Stimulated activated CD8-positive, alpha-beta memory T cell treated with anti-CD3 and anti-CD28 coated beads, Interleukin-15, amount 100 ng/mL, for 48 hours (primary cell): ENCODE measurements around the gene LSAMP.

Source experiments
- DNase-seq, 2 donors: peaks; one replicate each; pipeline ENCODE4 v3.0.0-alpha.2; 2020; ENCODE audit warnings: low read depth in 2 of 2

Gene LSAMP

DNA sequence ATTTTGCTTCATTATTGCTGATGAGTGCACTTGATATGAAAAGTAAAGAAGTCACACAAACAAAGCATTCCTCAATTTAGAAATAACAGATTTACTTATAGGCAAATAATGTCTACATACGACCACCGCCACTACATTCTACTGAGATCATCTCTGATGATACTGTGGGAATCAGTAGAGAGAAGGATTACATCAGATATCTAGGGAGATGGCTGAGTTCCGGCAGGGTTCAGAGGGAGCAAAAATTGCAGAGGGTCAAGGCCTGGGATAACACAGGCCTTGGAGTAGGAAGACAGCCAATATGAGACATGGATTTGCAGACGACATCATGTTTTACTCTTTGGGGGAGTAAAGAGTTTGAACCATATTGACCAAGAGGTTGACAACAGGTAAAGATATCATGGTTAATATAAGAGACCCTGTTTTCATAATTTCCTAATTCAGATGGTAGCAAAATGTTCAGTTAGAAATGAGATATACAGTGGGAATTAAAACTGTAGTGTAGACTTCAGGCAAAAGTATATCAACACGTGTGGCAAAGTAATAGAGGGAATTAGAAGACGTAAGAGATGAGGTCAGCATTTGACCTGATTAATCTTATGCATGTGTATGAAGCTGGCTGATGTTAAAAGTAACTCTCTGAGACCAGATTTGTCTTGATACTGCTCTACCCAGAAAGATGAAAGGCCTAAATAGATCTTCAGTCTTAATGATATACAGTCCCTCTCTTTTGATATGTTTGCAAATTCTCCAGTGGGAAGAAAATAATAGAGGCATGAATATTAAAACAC, 15.6 kb downstream of the LSAMP start:
- no peak for DNase-seq

DNA sequence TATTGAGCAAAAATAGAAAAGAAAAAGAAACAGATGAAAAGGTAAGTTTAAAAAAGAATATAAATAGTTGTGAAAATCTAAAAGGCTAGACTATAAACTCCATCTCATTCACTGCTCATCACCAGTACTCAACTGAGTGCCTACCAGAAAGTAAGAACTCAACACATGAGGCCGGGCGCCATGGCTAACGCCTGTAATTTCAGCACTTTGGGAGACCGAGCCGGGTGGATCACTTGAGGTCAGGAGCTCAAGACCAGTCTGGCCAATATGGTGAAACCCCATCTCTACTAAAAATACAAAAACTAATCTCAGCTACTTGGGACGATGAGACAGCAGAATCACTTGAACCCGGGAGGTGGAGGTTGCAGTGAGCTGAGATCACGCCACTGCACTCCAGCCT, 19.3 kb downstream of the LSAMP start:
- no peak for DNase-seq

DNA sequence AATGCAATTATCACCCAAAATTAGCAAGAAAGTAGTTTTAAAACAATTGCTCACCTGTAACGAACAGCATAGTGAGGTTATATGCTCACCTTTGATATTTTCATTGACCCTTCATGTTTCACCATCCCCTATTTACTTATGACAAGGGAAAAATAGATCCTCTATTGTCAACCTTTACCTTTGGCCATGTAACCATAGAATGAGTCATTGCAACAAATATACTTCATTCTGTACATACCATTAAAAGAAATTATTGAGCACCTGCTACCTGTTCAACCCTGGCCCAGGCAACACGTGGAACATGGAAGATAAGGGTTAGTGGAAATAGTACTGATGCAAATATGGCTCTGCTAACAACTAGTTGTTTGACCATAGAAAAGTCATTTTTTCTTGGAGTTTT, 20.2 kb downstream of the LSAMP start:
- DNase-seq: no peak

DNA sequence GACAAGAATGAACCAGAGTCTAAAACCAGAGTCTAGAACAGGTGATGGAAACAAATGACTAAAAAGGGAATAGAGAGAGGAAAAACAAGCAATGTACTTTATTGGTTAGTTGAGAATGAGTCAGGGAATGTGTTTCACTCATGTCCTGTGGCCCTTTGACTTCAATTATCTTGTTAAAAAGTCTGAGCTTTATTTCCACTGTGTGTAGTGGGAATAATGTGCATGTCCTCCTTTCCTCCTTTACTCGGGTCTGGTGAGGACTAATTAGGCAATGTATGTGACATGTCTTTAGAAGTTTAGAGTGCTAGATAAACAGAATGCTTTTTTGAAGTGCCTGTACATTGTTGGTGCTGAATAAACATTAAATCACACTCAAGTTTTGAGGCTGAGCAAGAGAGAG, 21.3 kb downstream of the LSAMP start:
- DNase-seq: no peak

DNA sequence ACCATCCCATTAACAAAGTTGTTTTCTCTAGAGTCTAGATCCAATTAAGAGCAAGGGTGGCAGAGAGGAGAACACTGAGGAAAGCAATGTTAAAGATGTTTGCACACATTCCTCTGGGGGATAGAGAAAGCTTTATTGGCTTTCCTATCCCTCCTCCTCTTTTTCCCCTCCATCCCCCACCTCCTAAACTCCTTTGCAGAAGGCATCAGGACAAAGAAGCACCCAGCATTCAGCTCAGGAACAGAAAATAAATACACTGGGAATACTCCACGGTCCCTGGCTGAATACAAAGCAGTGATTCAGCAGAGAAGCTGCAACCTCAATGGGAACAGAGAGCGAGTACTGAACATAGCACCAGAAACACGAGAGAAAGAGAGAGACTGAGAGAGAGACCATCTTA, 21.9 kb downstream of the LSAMP start:
- DNase-seq: no peak

DNA sequence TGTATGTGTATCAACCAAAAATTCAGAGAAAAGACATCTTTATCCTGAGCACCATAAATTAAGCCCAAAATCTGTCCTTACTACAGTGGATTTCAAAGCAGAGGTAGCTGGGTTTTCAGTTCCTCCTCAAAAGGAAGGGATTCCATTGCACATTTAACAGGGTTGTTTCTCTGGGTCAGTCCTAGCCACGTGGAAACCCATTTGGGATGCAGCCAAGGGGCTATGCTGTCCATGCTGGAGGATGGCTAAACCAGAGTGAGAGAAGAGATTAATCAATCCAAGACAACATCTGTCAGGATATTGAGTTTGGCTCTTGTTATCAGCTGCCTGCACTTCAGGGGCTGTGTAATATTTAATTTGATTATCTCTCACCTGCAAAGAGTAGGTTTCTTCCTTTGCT, 28.1 kb downstream of the LSAMP start:
- DNase-seq: no peak

DNA sequence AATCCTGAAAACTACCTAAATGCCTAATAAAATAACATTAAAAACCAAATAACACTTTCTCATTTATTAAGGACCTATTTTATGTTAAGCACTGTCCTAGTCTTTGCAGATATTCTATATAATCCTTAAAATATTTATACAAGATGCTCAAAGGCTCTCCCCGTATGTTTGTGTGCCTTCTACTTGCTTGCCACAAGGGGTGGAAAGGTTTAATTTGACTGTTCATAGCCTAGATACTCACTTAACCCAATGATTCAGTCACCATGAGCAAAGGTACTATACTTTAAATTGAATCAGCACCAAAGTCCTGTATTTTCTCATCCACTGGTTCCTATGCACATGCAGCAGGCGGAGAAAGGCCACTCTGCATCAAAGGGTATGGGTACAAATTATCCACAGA, 32.0 kb downstream of the LSAMP start:
- no peak for DNase-seq

DNA sequence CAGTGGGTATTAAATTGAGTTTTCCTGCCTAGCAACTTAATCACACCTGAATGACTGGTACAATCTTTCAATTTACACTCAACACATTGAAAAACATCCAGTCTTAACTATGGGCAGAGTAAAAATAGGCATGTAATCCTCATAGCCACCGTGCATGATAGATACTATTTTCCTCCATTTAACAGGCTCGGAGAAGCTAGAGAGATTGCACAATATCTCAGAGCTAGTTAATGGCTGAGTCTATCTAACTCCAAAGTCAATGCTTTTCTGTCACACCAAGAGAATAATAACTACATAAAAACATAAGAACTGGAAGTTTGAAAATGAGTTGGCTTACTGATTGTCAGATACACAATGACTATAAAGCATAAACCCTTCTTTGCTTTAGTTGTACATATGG, 36.8 kb downstream of the LSAMP start:
- no peak for DNase-seq

DNA sequence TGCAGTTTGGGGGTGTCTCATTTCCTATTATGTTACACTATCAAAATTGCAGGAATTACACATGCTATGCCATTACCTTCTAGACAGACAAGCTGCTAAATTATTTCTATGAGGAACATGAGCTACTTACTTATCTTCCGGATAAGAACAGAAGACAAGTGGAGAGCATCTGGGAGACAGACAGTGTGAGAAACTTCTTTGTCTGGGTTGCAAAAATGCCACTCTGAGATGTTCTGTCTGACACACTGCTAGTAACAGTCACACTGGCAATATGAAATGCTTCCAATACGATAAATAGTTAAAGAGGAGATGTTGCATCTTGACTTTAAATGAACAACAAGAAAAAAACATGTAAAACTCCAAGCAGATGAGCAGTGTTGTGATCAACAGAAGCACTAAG, 40.1 kb downstream of the LSAMP start:
- DNase-seq: no peak

DNA sequence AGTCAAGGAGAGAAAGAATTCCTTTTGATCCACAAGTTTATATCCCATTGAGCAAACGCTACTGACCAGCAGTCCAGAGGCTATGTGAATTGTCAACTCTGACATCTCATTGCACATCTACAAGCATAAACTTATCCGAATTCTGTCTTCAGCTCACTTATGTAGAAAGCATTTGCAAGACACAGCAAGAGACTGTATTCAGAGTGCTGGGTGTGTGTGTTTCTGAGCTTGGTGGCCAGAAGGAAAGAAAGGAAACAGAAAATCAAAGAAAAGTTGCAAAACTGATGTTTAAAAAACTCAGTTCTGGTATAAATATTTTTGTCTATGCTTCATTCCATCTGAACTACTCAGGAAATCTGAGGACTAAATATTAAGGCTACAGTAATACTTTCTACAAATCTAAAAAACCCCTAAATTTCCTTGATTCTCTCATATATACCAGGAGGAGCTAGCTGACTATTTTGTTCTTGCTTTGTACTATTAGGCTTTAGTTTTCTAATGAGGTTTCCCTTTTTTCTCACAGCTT, 45.5 kb downstream of the LSAMP start:
- DNase-seq: no peak

DNA sequence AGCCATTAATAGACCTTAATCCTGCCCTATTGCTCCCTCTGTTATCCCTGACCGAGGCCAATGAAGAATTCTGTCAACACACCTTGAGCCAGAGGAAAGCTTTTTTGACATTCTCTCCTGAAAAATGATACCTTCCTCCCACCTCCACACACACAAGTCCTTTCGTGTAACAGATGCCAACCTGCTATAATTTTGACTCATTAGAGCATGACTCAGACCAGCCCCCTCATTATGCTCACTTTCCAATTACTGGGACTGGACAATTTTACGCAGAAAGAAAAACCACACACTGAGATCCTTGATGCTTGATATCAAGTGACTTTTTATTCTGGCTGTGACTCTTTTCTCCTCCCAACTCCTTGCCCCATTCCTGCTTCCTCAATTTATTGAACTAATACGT, 50.9 kb downstream of the LSAMP start:
- no peak for DNase-seq

DNA sequence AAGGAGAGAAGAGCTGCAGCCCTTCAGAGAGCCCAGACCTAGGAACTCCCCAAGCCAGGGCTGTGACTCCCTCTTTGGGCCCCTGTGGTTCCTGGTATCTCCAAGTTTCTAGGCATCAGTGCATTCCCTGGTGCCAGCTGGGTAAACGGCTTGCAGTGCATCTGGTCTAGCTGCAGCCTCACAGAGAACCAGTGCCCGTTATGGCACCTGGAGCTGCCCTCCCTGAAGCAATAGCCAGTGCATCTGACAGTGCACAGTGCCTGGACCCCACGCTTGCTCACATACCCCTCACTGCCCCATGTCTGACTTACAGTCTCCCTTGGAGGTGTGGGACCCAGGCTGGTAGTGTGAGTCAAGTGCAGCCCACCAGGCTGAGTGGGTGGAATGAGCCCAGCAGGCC, 52.1 kb downstream of the LSAMP start:
- DNase-seq: no peak

DNA sequence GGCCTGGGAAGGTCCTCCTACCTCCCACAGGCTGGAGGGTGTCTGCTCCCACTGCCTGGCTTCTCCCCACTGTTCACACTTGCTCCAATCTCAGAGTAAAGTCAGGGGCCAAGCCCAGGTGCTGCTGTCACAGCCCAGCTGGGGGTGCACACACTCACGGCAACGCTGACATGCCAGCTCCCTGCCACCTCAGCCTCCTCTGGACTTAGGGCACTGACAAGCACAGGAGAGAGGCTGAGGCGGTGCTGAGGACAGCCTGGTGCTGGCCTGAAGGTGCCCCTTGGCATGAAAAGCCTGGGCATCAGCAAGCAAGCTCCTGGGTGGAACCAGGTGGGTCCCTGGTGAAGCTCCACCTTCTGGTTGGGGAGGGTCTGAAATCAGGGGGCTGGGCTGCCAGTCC, 53.0 kb downstream of the LSAMP start:
- DNase-seq: no peak

DNA sequence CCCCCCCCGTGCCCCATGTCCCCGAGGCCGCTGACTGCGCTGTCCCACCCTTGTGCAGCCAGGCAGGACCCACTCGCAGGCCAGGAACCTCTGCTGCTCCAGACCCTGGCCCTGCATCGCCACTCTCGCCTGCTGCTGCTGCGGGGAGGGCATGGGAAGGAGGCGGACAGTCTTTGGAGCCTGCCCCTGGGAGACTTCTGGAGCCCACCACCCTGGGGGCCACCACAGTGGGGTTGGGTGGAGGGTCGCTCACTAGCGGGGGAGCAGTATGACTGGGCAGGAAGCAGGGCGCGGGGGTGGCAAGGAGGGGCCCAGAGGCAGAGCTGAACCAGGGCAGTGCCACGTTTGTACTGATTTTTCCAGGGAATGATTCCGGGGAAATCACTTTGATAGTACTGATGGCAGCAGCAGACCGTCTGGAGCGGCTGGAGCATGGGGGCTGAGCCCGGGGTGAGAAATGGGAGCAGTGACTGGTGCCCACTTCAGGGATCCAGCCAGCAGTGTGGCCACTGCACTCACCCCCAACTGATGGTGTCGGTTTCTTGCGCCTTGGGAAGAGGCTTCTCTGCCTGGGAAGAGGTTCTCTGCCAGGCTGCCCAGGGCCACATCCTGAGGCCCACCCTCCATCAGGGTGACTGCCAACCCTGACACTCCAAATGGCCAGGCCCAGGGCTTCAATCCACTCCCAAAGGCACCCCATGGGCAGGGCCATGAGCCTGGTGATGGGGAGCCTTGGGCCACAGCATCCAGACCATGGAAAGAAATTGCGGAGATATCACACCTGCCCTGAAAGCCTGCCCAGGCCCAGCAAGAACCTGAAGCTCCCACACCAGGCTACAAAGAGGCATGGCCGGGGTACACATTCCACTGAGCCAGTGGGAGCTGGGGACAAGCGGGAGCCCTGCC, 53.7 kb downstream of the LSAMP start:
- DNase-seq: no peak

DNA sequence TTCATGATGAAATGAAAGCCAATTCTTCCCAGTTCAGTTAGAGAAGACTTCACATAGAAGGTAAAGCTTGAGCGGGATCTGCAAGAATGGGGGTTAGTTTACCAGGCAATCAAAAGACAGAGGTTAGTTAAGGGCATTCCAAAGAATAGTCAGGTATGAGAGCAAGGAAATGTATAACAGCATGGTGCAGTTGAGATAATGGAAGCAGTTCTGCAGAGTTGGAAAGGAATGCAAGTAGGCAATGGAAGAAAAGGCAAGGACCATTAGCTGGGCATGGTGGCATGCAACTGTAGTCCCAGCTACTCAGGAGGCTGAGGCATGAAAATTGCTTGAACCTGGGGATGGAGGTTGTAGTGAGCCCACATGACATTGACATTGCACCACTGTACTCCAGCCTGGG, 55.0 kb downstream of the LSAMP start:
- DNase-seq: no peak

DNA sequence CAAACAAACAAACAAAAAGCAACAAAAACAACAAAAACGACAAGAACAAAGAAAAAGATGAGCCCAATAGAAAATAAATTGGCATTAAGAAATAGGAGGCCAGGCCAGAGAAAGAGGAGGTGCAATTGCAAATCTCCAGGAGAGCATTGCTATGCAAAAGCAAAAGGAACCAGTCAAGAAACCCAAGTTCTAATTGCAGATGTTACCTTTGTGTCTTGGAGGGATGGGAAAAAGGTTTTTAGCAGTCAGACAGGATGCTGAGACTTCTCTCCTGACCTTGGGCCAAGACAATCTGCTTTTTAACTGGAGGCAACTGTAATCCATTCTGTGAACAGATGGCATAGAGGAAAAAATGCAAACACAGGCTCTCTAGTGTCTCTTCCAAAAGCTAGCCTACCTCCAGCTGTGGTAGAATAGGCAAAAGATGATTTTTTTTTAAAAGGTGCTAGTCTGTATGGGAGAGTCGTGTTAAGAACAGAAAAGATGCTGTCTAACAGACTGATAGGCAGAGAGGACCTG, 56.4 kb downstream of the LSAMP start:
- no peak for DNase-seq

DNA sequence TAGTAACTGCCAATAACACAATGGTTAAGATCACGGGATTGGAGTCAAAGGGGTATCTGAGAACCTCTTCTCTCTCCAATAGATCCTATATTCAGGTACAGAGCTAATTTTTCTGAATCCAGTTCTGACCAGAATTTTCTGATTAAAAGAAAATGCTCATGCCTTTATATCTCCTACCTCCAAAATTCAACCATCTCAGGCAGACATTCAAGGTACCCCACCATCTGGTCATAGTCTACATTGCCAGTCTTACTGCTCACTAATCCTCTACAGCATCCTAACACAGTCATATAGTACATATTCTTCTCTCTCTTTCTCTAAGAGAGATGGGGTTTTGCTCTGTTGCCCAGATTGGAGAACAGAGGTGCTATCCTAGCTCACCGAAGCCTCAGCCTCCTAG, 59.1 kb downstream of the LSAMP start:
- no peak for DNase-seq

DNA sequence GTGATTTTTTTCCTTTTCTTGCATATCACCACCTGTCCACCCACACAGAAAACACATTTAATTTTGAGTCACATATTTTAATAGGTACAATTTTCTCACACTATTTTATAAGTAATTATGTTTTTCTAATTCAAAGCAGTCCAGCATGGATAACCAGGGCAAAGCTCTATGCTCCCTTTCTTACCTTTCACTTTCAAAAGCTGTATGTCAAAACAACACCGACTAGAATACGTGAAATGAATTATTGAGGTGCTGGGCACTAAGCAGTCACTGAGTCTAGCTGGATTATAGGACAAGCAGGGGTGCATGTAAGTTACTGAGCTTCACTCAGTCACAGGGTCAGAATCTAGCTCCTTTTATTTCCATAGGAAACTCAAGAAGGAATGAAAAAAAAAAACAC, 60.6 kb downstream of the LSAMP start:
- no peak for DNase-seq

DNA sequence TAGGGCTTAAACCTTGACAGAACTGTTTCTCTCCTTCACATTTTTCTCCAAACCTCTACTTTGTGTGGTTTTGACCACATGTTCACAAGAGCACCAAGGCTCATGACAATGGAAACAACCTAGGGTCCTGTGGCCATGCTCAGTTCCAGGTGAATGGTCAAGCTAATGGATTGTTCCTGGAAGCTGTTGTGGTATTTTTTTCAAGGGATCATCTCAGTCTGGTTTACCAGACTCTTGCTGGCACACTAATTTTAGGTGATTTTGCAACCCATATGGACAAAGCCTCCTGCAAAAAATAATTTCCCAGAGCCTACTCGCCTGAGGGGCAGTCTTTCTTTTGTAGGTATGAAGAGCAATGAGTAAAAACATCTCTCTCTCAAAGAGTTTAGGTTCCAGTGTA, 67.2 kb downstream of the LSAMP start:
- DNase-seq: no peak

DNA sequence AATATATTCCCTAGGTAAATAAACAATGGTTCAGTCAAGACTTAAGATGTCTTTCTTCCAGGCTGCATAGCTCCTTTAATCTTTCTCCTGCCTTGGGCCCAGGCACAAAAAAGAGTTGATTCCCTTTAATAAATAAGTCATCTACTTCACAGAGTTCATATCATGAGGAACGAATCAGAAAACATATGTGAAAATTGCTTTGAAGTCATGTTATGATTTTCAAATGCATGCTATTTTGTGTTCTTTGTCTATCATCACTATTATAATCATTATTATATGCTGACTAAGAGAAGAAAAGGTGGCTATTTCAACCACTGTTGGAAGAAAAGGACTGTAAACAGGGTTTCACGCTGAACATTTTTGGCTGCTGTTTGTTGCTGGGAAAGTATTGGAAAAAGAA, 70.4 kb downstream of the LSAMP start:
- no peak for DNase-seq

DNA sequence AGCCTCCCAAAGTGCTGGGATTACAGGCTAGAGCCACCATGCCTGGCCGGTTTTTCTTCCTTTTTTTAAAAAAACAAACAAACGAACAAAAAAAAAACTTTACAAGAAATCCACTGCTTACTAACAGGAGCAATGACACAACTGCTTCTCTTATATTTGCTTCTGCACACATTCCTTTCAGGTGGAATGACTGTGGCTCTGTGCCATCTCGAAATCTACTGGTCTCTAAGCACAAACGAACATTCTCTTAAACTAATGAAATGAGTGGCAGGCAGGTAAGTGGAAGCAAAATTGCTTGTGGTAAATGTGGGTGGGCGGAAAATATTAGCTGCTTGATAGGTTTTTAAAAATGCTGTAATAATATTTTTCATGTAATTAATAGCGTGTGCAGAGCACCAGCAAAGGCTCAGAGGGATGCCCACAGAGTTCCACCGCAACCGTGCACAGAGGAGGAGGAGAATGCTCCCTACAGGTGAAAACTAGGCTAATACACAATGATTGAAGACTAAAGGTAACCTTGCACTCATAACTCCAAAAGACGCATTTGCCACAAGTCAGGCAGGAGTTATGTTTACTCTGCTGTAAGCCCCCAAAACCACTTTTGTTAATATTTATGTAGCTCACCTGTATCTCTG, 77.4 kb downstream of the LSAMP start:
- DNase-seq: no peak

DNA sequence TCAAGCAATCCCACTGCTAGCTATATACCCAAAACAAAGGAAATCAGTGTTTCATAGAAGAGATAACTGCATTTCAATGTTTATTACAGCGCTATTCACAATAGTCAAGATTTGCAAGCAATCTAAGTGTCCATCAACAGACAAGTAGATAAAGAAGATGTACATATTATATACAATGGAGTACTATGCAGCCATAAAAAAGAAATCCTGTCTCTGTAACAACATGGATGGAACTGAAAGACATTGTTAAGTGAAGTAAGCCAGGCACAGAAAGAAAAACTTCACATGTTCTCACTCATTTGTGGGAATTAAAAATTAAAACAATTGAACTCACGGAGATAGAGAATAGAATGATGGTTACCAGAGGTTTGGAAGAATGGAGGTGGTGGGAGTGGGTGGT, 89.2 kb downstream of the LSAMP start:
- DNase-seq: no peak
